GM15510 (cell line): ENCODE results near the gene TRIM47.

Experiments
- POLR2A ChIP-seq: IDR thresholded peaks from 3 replicates; pipeline ENCODE4 v1.6.1; 2011; ENCODE audit warnings: borderline replicate concordance; ENCODE audit not compliant: insufficient read length; ENCODE audit errors: extremely low read depth

The TRIM47 gene

GRCh38 chr17:75832652-75833400 lies 45.6 kb downstream of the TRIM47 start:
- no peak for TF ChIP-seq POLR2A

GRCh38 chr17:75832164-75832651 lies 46.2 kb downstream of the TRIM47 start:
- no peak for TF ChIP-seq POLR2A

DNA sequence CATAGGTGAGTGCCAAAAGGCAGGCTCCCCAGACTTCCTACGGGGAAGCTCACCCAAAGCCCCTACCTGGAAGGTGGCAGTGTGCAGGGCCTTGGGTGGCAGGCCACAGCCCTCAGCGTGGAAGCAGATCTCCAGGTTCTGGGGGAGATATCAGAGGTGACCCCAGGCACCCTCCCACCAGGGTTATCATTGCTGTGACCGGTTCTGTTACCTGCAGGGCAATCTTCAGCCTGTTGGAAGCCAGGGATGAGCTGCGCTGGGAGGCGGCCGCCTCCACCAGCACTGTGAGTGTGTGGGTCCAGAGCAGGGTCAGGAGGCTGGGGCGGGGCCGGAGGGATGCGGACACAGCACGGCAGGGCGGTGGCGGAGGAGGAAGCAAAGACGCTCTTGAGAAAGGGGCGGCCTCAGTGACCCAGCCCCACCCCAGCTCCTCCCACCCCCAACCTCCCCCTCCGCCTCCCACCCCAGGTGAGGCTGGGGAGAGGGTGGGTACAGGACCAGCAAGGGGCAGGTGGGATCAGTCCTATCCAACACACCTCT lies 47.3 kb downstream of the TRIM47 start:
- no peak for TF ChIP-seq POLR2A

GRCh38 chr17:75830164-75831031 lies 48.0 kb downstream of the TRIM47 start:
- TF ChIP-seq POLR2A: no peak

DNA sequence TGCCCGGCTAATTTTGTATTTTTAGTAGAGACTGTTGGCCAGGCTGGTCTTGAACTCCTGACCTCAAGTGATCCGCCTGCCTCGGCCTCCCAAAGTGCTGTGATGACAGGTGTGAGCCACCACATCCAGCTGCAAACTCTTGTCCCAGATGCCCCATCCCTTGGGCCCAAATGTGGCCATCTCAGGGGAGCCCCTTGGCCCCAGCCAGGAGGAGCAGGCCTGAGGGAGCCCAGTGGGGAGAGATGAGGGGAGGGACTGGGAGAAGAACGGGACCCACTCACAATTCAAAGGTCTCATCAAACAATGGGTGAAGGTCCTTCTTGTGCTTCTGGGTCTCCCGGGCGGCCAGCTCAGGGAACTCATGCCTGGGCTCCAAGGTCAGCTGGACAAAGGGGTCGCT lies 48.6 kb downstream of the TRIM47 start:
- no peak for TF ChIP-seq POLR2A

- TF ChIP-seq POLR2A: no peak
Observed at GRCh38 chr17:75828741-75829140, 49.6 kb downstream of the TRIM47 start.

DNA sequence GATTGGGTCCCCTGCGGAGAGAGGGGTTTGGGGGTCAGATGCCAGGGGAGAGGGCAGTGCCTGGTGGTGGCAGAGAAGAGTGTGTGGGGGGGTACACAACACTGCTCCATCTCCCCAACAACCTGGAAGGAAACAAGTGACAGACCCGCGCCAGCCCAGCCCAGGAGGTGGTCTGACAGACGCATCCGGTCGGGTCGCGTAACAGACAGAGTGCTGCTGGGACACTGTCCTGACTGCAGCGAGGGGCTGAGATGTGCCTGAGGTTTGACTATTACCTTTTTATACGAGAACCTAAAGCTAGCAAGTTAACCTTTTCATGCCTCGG lies 50.3 kb downstream of the TRIM47 start:
- TF ChIP-seq POLR2A: no peak

DNA sequence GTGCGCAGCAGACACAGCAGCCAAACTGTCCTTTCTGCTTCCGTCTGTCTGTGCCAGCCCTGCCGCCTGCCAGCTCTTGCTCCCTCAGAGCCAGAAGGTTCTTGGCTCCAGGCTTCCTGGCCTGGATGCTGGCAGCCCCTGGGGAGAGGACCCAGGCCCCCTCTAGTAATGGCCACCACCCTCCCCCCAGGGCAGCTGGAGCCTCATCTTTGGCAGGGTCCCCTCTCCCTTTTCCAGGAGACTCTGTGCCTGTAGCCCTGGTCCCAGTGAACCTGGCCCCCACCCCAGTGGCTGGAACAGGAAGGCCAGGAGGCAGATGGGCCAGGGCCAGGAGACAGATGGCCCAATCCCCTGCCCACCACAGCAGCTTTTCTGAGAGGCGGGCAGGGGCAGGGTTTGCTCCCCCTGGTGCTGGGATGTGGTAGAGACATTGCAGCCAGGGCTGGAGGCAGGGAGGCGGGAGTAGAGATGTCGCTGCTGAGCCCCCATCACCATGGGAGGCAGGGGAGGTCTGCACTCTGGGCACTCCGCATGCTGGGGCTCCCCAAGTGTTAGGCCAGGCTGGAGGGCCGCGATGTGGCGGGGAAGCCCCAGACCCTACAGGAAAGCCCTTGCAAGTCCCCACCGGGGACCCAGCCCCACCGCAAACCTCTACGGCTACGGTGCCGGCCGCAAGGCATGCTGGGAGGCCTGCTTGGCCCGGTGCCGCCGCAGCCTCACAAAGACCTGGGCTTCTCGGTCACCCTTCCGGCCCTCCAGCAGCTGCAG lies 50.9 kb downstream of the TRIM47 start:
- no peak for TF ChIP-seq POLR2A

- no peak for TF ChIP-seq POLR2A
Observed at GRCh38 chr17:75826561-75827307, 51.6 kb downstream of the TRIM47 start.

GRCh38 chr17:75825748-75826370 lies 52.5 kb downstream of the TRIM47 start:
- no peak for TF ChIP-seq POLR2A

DNA sequence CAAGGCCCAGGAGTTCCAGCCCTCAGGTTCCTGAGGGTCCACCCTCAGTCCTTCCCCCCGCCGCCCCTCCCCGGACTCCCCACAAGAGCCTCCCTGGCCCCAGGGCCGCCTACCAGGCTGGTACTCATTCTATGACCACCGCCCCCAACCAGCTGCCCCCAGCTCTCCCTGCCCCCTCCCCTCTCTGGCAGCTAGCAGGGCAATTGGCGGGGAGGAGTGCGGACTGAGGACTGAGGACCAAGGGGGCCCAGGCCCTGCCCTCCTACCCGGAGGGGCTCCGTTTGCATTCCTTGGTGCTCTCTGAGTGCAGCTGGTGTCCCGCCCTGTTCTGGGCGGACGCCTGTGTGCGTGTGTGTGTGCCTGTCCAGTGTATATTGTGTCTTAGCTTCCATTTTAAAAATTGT lies 53.2 kb downstream of the TRIM47 start:
- TF ChIP-seq POLR2A: no peak

GRCh38 chr17:75824666-75825065 lies 53.7 kb downstream of the TRIM47 start:
- TF ChIP-seq POLR2A: no peak
